LoVo (cell line): ENCODE data around the gene RERE.
"Not testable (repeated sequence)": the region's sequence is repeated elsewhere in the genome, so short reads cannot be mapped to it uniquely, and the experiment has no call there.

ENCODE experiments used
- DNase-seq: peaks from one replicate; pipeline ENCODE4 v3.0.0-alpha.2; 2016; ENCODE audit warnings: low spot score

The RERE gene

DNA sequence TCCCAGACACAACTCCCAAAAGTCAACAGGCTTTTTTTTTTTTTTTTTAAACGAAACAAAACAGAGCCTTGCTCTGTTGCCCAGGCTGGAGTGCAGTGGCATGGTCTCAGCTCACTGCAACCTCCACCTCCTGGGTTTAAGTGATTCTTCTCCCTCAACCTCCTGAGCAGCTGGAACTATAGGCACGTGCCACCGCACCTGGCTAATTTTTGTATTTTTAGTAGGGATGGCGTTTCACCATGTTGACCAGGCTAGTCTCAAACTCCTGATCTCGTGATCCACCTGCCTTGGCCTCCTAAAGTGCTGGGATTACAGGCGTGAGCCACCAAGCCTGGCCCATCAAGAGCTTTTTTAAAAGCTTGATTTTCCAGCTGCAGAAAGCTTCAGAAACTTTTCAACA, 437.1 kb downstream of the RERE start:
- not testable (repeated sequence) for DNase-seq

DNA sequence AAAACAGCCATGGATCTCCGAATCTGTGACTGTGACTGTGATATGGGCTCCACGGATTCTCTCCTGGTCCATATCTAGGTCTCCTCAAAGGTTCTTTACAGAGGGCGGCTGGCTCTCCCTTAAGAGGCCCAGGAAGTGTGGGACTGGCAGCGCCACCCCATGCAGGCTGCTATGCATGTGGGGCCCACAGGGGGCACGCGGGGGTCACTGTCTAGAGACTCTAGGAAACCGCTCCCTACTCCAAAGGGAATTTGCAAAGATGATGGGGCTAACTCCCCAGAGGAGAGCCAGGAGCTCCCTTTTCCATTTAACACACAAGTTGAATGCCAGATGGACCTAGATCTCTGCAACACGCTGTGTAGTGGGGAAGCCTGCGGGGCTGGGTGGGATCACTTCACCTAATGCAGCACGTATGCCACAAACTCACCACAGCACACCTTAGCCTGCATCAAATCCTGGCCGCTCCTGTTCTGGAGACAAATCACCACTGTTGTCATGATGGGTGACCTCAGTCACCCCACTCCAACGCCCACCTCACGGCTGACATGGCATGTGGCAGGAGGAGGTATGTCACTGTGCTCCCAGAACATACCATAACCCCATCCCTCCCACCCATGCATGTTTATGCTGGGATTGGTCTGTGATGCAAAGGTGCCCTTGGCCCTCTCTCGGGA, 437.8 kb downstream of the RERE start:
- no peak for DNase-seq

DNA sequence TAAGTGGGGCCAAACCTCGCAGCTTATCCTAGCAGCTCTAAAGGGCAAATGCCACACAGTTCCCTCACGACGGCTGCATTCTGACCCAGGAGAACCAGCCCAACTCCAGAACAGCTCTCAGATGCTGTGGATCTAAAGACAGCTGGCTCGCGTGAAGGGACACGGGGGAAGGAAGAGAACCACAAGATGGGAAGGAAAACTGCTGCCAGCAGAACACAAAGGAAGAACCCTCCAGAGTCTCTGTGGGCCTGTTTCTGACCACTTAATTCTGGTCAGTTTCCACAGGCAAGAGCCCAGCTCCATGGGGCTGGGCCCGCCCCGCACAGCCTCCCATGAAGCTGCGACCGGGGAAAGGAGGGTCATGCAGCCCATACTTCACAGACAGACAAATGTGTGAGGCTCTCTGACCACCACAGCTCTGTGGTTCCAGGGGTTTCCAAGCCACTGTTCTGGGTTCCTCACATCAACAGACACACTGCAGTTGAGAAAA, 438.4 kb downstream of the RERE start:
- no peak for DNase-seq

DNA sequence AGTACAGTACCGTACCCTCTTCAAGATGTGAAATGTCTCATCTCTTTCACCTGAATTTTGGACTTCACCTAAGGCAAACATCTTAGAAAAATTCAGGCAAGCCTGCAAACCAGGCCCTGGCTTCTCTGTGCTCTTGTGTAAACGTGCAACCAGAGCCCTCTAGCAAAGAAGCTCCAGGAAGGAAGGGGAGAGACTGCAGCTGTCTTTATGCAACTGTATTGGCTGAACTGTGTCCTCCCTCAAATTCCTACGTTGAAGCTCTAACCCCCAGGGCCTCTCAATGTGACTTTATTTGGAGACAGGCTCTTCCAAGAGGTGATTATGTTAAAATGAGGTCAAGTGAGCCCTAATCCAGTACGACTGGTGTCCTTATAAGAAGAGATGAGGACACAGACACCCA, 439.3 kb downstream of the RERE start:
- no peak for DNase-seq

DNA sequence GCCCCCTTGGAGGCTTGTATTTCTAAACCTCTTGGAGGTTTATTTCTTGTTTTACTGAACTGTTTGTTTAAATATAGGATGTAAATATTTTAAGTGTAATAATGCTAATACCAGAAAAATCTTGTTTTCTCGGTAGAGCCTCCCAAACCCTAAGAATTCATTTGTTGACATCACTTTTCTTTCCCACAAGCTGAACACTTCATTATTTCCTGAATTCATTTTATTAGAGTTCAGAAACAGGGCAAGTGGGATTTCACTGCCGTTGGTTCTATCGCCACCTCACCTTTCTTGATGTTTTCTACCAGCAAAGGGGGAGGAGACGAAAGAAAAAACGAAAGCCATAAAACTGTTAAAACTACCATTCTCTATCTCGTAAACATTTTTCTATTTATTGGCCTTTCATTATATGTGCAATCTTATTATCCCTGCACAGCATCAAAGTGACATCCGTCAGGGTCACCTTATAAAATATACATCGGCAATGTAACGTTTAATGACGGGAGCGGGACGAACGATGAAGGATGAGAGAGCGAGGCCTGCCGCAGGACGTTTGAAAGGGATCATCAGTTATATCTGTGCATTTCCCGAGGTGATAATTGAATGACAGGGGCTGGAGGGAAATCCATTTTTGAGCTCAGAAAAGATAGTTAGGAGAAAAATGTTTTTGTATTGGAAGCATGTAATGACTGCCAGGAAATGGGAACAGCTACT, 440.0 kb downstream of the RERE start:
- no peak for DNase-seq

DNA sequence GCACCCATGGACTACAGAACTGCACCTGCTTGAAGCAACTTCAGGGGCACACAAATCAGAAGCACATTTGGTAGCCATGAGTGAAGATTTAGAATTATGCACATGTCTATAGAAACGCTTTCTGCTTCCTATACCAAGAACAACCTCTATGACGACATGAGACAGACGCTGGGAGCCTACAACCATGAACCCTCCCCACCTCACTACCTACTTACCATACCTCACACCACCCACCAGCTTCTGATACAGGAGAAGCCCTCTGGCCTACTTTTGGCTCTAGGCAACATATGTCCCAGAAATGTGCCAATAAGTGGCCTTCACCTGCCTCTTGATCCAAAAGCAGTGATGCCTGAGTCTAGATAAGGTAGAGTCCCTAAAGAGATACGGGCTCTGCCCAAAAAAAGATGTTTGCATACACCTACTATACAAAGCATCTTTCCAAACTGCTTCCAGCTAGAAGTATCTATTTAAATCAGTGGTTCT, 441.0 kb downstream of the RERE start:
- no peak for DNase-seq

DNA sequence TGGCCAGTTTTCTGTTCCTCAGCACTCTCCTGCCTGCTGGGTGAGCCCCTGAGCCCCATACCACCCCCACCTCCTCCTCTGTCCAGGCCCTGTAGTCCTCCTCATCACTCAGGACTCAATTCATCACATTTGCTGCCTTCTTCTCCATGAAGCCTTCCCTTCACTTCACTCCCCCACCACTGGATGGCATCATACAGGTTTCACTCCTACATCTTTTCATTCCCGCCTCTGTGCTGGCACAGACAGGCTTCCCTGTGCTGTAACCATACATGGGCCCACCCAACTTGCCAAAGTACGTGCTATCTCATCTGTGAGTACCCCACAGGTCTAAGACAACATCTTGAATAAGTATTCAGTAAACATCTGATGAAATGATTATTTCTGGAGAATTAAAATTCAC, 442.6 kb downstream of the RERE start:
- DNase-seq = no peak

DNA sequence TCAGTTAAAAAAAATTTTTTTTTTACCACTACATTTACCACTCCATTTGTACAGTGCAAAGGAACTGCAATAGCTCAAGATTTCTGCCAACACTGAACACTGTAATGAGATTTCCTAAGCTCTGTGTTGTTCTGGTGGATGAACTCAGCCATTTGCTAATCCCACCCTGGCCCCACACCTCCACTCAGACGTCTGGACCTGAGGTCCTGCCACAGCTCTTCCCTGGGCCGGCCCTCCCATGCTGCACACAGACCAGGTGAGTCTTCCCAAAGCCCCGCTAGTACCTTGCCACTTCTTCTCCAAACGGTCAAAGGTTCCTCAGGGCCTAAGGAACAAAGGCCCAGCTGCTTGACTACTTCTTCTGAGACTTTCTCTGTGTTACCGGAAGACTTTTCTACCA, 443.1 kb downstream of the RERE start:
- DNase-seq = no peak

DNA sequence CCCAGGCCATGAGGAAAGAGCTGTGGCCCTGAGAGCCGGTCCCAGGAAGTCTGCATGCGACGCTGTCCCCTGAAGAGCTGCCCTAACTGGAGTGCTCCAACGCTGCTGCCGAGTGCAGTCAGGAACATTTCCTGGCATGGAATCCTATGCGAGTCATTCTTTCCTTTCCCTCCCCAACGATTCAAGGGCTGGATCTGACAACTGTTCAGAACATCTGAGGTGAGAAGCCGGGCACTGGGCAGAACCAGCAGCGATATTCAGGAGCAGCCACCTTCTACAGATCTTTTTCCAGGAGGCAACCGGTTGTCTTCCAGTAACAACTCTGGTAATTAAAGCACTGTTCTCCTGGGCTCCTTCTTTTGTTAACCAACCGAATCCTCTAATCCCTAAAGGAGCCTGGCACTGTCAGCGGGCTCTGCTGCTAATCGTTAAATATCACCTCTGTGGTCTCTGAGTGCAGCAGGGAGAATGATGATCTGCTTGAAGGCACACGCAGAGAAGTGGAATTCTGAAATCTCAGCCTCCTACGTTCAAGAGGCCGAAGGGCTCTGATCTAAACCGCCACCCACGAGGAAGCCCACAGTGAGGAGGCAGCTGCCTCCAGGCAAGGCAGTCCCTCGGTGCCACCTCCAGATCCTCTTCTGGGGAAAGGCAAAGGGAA, 443.7 kb downstream of the RERE start:
- no peak for DNase-seq

DNA sequence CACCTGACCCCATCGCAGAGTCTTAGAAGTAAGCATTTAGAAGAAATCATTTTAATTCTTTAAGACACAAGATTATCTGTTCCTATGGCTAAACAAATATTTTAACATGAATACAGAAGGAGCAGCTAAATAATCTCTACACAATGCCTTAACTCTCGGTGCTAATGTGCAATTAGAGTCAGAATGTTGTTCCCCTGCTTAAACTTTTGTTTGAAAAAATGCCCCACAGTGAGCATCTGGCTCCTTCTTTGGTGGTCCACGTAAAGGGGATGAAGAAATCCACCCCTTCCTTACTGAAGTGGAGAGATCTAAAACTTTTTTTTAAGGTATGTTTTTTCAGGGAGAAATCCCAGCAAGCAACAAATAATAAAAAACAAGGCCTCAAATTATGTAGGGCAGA, 444.3 kb downstream of the RERE start:
- DNase-seq = no peak

DNA sequence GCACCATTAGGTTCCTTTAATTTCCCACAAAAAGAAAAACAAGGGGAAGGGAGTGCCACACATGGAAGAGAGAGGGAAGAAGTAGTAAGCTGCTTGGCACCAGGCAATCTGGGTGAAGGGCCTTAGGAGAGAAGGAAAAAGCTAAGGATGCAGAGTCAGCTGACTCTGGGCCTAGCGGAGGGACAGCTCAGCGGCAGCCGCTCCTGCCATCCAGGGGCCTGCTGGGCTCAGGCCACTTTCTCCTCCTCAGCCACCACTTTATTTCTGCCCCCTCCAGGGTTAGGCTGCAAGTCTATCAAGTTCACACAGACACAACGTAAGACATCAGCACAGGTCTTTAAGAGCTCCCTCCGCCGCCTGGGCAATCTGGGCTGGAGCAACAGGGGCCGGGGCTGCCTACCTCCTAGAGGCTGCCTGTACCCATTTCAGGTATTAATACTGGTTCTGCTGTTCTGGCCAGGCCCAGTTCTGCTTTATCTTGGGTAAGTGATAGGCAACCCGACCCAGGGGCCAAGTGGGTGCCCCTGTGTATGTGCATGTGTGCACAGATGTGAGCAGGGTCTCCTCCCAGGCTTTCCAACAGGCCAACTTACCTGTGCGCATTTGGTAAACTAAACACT, 446.0 kb downstream of the RERE start:
- DNase-seq = no peak

DNA sequence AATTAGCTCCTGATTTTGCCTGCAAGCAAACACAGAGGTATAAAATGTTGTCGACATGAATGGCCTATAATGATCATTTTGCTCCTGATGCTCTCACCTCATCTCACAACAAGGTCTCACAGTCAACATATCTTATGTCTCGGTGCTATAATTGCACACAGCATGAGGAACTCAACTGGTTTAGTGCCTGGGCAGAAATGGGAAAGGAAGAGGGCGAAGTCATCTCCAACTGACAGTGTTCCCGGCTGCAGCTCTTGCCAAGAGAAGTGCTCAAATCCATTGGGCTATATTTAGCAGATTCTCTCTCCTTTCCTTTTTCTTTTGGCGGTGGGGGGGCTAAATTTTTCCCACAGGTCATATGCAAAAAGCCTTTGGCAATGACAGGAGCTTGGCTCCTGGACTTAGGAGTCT, 446.5 kb downstream of the RERE start:
- DNase-seq = no peak

DNA sequence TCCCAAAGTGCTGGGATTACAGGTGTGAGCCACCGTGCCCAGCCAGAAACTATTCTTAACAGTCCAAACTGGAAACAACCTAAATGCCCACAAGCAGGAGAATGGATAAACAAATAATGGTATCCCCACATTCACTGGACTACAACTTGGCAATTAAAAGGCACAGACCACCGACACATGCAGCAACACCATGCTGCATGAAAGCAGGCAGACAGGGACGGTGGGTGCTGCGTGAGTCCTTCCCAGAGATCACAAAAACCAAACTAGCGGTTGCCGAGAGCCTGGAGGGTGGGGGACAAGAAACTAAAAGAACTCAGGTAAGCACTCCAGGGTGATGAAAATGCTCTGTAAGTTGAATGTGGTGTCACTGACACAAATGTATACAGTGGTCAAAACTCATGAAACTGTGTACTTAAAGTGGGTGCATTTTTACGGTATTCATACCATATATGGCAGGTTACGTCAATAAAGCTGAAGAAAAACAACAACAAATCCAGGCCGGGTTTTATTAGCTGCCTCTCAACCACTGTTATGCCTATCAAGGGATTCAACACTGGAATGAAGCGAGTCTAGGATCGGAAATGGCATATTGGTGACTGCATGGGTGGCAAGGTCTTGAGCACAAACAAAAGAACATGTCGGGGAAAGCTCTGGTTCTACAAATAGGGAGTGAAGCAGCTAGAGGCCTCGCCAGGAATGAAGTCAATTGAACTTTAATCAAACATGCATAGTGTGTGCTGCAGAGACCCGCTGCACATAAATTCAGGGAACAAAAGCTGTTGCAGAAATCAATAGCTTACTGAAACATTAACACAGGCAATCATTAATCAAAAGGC, 447.2 kb downstream of the RERE start:
- no peak for DNase-seq

DNA sequence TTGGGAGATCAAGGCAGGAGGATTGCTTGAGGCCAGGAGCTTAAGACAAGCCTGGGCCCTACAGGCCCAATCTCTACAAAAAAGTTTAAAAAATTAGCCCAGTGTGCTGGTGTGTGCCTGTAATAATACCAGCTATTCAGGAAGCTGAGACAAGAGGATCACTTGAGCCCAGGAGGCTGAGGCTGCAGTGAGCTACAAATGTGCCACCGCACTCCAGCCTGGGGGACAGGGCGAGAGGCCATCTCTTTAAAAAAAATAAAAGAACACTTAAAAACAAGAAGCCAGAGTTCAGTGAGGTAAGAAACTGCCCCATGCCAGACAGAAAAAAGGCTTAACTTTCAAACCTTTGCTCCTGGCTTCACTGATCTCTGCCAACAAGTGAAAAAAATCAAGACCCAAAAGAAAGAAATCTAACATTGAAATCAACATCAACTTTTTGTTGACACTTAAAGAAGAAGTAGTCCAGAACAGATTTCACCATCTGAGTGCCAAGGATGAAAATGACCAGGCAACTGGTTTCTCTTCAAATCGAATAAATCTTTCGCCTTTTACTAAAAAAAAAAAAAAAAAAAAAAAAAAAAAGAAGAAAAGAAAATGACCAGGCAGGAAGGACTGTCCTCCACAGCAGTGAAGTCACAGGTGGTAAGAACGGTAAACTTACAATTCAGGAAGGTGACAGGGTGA, 448.3 kb downstream of the RERE start:
- DNase-seq = no peak

DNA sequence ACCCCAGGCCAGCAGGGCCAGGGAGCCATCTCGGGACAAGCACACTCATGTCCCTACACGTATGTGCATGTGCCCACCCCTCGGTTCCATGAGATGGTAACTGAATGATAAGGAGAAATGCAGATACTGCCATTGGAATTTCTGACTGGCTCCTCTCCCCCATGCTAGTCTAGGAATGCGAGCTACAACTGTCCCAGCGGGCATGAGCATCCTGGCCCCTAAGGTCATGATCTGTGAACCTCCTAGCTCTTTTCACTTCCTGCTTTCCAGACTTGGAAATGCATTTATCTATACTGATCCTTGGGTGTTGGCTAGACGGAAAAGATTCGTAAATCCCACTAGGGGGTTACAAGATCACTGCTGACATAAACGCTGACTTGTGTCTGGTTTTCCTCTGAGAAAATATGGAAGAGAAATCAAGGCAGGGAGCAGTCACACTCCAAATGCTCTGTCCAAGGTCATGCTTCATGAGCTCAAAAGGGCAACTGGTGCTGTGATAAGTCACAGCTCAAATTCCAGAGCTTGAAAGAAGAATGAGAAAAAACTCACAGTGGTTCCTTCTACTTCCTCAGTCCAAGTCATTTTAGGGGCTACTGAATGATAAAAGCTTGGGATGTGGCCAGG, 449.8 kb downstream of the RERE start:
- DNase-seq = no peak

DNA sequence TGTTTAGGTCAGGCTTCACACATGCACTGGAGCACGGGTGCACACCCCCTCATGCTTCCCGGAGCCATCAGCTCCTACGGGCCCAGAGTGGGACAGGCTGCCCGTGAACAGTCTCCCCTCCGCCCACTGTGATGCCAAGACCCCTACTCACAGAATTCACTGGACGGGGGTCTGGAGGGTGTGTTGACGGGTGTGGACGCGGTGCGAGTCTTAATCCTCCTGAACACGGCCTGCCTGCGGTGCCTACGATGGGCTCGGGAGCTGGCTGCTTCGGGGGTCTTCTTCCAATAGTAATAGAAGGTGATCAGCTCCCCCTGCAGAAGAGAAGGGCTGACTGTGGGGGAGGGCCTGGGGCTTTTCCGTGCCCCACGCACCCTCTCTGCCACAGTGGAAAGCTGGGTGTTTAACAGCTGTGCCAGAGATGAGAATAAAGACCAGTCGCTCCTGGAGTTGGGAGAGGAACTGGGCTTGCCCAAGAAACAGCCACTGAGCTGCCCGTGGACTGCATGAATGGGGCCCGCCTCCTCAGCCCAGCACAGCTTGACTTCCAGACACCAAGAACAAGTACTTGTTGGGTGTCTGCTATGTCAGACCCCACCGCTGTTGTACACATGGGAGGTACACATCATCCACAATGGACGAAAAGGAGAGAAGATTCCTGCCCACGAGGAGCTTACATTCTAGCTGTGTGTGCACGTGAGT, 451.6 kb downstream of the RERE start:
- no peak for DNase-seq

DNA sequence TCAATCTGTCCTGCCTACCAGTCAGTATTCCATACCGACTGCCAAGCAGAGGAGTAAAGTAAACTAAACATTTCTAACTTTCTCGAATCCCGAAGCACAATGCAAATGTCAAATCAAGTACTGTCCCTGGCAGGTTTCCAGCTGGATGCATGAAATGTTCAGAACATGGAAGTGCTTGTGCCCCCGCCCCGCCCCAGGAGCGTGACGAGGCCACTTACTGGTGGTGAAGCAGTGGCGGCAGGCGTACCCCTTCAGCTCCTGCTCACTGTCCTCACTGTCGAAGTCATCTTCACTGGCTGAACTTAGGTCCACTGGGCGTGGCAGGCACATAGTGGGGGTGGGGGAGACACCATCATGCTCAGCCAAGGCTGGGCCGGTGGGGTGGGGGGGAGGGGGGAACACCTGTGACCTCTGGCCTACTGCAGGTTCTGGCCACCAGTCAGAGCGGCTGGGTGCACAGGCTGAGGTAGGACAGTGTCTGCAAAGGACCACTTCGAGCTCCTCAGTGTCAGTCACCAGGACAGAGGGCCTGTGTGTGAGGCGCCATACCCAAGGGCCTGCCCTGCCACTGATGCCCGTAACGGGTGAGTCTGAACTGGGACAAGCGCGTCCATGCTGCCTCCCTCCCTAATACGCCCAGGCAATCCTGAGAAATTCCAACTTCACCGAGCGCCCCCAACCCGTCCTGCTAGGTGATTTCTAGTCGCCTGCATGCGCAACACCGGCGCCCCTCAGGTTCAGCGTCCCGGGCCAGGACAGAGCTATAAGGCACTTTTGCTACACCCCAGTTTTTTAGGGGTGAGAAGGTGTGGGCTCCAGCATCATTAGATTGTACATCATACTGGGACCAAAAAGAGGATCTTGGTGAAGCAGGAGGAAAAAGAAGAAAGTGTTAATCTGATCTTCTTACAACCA, 452.7 kb downstream of the RERE start:
- no peak for DNase-seq

DNA sequence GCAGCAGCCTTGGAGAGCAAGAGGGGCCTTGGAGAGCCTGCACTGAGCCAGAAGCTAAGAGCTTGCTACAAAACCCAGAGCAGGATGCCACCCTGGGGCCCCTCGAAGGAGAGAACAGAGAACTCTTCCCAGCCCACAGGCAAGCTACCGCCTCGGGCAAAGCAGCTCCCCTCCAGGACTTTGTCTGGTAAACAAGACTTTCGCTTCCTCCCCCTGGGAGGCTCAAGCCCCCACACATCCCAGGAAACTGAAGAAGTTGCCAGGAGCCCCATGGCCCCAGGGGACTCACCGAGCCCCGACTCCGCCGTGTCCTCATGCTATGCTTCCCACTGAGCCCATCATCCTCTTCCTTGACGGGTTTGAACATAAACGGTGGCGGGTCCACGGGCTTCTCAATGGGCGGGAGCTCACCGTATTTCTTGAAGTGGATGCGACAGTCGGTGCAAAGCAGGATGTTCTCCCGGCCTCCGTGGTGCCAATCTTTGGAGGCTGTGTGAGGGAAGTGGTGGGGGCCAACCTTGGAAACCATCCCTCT, 453.6 kb downstream of the RERE start:
- DNase-seq = no peak
